ENCODE results near the gene TCOF1.

Gene TCOF1

DNA sequence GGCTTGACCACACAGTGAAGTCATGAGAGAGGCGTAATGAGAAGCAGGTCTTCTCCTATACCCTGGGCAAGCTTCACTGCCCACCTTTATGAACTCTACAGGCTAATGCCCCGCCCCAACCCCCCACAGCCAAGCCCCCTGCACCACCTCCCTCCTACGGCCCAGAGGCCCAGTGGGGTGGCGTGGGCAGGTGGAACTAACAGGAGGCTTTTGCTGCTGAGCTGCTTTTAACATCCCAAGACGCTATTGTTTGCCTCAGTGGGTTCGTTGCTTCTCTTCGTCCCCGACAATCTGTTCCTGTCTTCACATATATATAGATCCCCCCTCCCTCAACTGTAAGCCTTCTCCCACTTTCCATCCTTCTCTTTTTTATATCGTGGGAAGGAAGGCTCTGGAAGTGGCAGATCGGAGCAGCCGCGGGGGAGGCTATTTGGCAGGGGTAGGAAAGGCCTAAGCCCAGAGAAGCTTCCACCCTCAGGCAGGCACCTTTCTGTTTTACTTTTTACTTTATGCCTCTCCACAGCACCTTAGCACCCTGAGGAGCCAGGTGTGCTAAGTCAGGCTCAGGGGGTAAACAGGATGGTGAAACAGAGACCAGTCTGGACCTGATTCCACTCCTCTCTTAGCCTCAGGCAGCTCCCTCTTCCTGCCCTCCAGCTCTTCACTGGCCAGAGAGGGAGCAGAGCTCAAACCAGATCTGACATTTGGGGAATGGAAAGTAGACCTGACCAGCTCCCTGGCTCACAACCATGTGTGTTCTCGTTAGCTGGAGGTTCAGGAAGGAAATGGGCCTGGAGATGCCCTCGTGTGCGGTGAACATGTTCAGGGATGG is 28.7 kb downstream of the TCOF1 start:
- H3K27ac ChIP-seq = peak overlapping the region in 2 of 11 experiments; percentile 12 to 13; a peak in 1 of 22 replicates
- peak overlapping the region in 8 of 11 experiments; percentile 6 to 59 (median 30); a peak in 8 of 22 replicates for H3K9ac ChIP-seq
- no peak overlapping the region for H3K4me3 ChIP-seq
- H3K4me1 ChIP-seq = peaks cover 13 to 52% (median 47%) of the 10 kb centered on the region in 10 experiments
- no peaks in the 10 kb centered on the region for H3K27me3 ChIP-seq
- no peak for TF ChIP-seq Cebpa-rat (IDR thresholded peaks at IDR 0.05)
- peak overlapping the region in 5 of 11 experiments; percentile 10 to 84 (median 69); a peak in 6 of 22 replicates for H3K4me2 ChIP-seq
- H3K36me3 ChIP-seq = peaks cover 96 to 100% (median 99%) of the 10 kb centered on the region in 11 experiments
- no peaks in the 10 kb centered on the region for H3K9me3 ChIP-seq (replicated peaks in 1 of 11)
- peaks cover 0 to 91% (median 53%) of the 10 kb centered on the region in 11 experiments; a peak in 17 of 22 replicates for H4K20me1 ChIP-seq

- H3K9ac ChIP-seq = no peak overlapping the region
- H3K4me1 ChIP-seq = peaks cover 0 to 40% (median 27%) of the 10 kb centered on the region in 10 experiments; a peak in 17 of 20 replicates
- H3K36me3 ChIP-seq = peaks cover 96 to 100% (median 99%) of the 10 kb centered on the region in 11 experiments
- peaks cover 0 to 90% (median 39%) of the 10 kb centered on the region in 11 experiments; a peak in 17 of 22 replicates for H4K20me1 ChIP-seq
- no peak overlapping the region for H3K4me2 ChIP-seq
- TF ChIP-seq Cebpa-rat (IDR thresholded peaks at IDR 0.05) = no peak
- H3K4me3 ChIP-seq = no peak overlapping the region
- no peaks in the 10 kb centered on the region for H3K9me3 ChIP-seq (replicated peaks in 1 of 11)
- H3K27ac ChIP-seq = no peak overlapping the region
- H3K27me3 ChIP-seq = no peaks in the 10 kb centered on the region
Measured at GRCh38 chr5:150389531-150390266, 32.2 kb downstream of the TCOF1 start.

DNA sequence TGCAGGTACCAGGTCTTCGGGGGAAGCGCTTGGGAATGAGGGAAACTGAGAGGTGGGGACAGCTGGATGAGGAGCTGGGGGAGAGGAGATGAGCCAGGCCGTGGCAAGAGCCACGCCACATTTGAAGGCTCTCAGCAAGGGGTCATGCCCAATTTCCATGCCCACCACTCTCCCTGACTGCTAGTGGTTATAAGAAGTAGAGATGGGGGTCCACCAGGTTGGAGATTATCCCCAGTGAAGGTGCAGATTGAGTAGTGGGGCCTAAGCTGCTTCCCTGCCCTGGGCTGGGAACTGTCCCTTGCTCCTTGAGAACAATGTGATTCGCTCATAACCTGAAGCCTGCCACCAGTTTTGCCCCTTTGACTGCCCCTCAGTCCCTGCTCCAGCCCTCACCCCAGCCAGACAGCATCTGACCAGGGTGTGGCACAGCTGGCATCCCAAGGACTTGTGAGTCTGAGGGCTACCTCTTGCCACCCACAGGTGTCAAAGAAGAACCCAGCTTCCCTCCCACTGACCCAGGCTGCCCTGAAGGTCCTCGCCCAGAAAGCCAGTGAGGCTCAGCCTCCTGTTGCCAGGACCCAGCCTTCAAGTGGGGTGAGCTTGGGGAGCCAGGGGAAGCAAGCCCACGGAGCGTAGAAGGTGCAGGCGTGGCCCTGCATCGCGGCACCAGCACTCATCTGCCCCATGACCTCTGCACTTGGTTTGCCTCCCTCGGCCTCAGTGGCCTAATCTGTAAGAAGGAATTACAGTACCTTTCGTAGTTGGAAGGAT is 33.8 kb downstream of the TCOF1 start:
- Histone ChIP-seq H3K27me3 (no peaks in the 10 kb centered on the region), H3K9me3 (replicated peaks in 1 of 11) (no peaks in the 10 kb centered on the region), H3K4me2 (no peak overlapping the region), H4K20me1 (peaks cover 0 to 90% (median 32%) of the 10 kb centered on the region in 11 experiments; a peak in 15 of 22 replicates), H3K4me1 (peaks cover 0 to 31% (median 14%) of the 10 kb centered on the region in 10 experiments; a peak in 14 of 20 replicates), H3K9ac (peak overlapping the region in 1 of 11 experiments; percentile 9; a peak in 1 of 22 replicates), H3K36me3 (peaks cover 97 to 100% (median 99%) of the 10 kb centered on the region in 11 experiments), H3K4me3 (no peak overlapping the region), H3K27ac (no peak overlapping the region)
- TF ChIP-seq Cebpa-rat (IDR thresholded peaks at IDR 0.05) = no peak

DNA sequence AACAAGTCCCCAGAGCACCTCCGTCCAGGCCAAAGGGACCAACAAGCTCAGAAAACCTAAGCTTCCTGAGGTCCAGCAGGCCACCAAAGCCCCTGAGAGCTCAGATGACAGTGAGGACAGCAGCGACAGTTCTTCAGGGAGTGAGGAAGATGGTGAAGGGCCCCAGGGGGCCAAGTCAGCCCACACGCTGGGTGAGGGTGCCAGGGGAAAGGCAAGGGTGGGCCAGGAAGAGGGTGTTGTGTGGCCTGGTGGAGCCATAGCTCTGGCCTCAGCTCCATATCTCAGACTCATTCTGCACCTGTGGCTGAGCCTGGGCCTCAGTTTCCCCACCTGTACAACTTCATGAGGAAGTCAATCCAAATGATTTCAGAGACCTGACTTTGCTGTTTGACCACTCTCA is 34.5 kb downstream of the TCOF1 start:
- H3K36me3 ChIP-seq = peaks cover 97 to 100% (median 99%) of the 10 kb centered on the region in 11 experiments
- no peak overlapping the region for H3K4me3 ChIP-seq
- TF ChIP-seq Cebpa-rat (IDR thresholded peaks at IDR 0.05) = no peak

DNA sequence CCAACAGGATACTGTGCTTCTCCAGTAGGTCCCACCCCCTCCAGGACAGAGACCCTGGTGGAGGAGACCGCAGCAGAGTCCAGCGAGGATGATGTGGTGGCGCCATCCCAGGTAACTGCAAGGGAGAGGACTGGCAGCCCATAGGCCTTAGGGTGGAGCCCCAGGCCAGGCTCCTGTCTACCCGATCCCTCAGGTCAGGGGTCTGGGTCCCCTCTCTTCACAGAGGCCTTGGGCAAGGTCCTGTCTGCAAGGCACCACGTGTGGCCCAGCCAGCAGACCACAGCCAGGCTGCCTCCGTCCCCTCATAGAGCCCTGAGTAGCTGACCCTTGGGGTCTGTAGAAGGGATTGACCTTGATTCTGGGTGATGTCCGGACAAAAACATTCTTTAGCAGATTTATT is 35.2 kb downstream of the TCOF1 start:
- no peak for TF ChIP-seq Cebpa-rat (IDR thresholded peaks at IDR 0.05)
- peaks cover 0 to 88% (median 38%) of the 10 kb centered on the region in 11 experiments; a peak in 16 of 22 replicates for H4K20me1 ChIP-seq
- no peak overlapping the region for H3K9ac ChIP-seq
- peaks cover 0 to 25% (median 8%) of the 10 kb centered on the region in 10 experiments; a peak in 12 of 20 replicates for H3K4me1 ChIP-seq
- no peak overlapping the region for H3K4me2 ChIP-seq
- peaks cover 97 to 100% (median 99%) of the 10 kb centered on the region in 11 experiments for H3K36me3 ChIP-seq
- no peak overlapping the region; a peak in 1 of 22 replicates for H3K27ac ChIP-seq
- H3K27me3 ChIP-seq = no peaks in the 10 kb centered on the region
- H3K4me3 ChIP-seq = no peak overlapping the region
- no peaks in the 10 kb centered on the region for H3K9me3 ChIP-seq (replicated peaks in 1 of 11)

More for the DNA sequence above, 34.5 kb downstream of the TCOF1 start:
- Histone ChIP-seq H4K20me1 (peaks cover 0 to 88% (median 37%) of the 10 kb centered on the region in 11 experiments; a peak in 16 of 22 replicates), H3K27me3 (no peaks in the 10 kb centered on the region), H3K4me2 (no peak overlapping the region), H3K27ac (no peak overlapping the region), H3K9me3 (replicated peaks in 1 of 11) (no peaks in the 10 kb centered on the region), H3K4me1 (peaks cover 0 to 25% (median 8%) of the 10 kb centered on the region in 10 experiments; a peak in 10 of 20 replicates), H3K9ac (0 out of 22 replicates have a peak overlapping the region, but pooled peaks of 1 of the 11 experiments have one; percentile 9)

- no peak overlapping the region for H3K4me3 ChIP-seq
- H3K36me3 ChIP-seq = peaks cover 96 to 100% (median 99%) of the 10 kb centered on the region in 11 experiments
- peaks cover 0 to 89% (median 38%) of the 10 kb centered on the region in 11 experiments; a peak in 16 of 22 replicates for H4K20me1 ChIP-seq
- no peak overlapping the region; a peak in 1 of 22 replicates for H3K27ac ChIP-seq
- H3K4me2 ChIP-seq = no peak overlapping the region
- peaks cover 0 to 25% (median 11%) of the 10 kb centered on the region in 10 experiments; a peak in 13 of 20 replicates for H3K4me1 ChIP-seq
- no peaks in the 10 kb centered on the region for H3K9me3 ChIP-seq (replicated peaks in 1 of 11)
- no peaks in the 10 kb centered on the region for H3K27me3 ChIP-seq
- H3K9ac ChIP-seq = no peak overlapping the region
- TF ChIP-seq Cebpa-rat (IDR thresholded peaks at IDR 0.05) = no peak
Measured at GRCh38 chr5:150393096-150393645, 35.7 kb downstream of the TCOF1 start.

- Histone ChIP-seq H4K20me1 (peaks cover 0 to 94% (median 47%) of the 10 kb centered on the region in 11 experiments; a peak in 20 of 22 replicates), H3K27ac (peak overlapping the region in 3 of 11 experiments; percentile 11 to 32 (median 19); a peak in 1 of 22 replicates), H3K36me3 (peaks cover 96 to 100% (median 99%) of the 10 kb centered on the region in 11 experiments), H3K4me2 (peak overlapping the region in 4 of 11 experiments; percentile 1 to 34 (median 22); a peak in 4 of 22 replicates), H3K4me3 (no peak overlapping the region), H3K9me3 (replicated peaks in 1 of 11) (no peaks in the 10 kb centered on the region), H3K9ac (0 out of 22 replicates have a peak overlapping the region, but pooled peaks of 2 of the 11 experiments have one; percentile 14 to 38), H3K4me1 (peaks cover 0 to 30% (median 13%) of the 10 kb centered on the region in 10 experiments; a peak in 14 of 20 replicates), H3K27me3 (no peaks in the 10 kb centered on the region)
- no peak for TF ChIP-seq Cebpa-rat (IDR thresholded peaks at IDR 0.05)
Measured at GRCh38 chr5:150394131-150394530, 36.6 kb downstream of the TCOF1 start.
